ENCODE results near the gene SURF4.

SURF4 gene

DNA sequence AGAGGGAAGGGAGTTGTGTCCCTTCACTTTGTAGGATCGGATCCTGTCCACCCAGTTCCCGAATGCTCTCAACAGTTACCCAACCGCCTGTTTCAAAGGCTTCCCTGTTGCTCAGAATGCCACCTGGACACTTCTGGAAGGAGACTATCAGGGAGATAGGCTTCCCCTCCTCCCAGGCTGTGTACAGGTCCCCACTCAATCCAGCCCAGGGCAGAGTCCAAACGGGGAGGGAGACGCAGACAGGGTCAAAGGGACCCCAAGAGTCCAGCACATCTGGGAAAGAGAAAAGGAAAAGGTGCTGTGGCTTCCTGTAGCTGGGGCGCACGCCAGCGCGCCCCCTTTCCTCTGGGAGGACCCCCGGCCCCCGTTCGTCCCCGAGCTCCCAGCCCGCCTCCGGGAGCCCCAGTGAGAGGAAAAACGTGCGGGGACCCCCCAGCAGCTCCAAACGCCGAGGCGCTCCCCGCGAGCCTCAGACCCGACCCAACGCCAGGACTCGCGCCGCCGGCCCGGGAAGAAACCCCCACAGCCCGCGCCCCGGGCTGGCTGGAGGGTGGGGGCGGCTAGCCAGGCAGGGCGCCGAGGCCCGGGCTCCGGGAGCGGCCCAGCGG, 640 bp downstream of the SURF4 start:
- no peak for DNase-seq (ENCODE audit: low read depth in 2 of 2)

- no peak for DNase-seq (ENCODE audit: low read depth in 2 of 2)
These were observed 1.2 kb downstream of the SURF4 start for GRCh38 chr9:133374612-133375115.

DNA sequence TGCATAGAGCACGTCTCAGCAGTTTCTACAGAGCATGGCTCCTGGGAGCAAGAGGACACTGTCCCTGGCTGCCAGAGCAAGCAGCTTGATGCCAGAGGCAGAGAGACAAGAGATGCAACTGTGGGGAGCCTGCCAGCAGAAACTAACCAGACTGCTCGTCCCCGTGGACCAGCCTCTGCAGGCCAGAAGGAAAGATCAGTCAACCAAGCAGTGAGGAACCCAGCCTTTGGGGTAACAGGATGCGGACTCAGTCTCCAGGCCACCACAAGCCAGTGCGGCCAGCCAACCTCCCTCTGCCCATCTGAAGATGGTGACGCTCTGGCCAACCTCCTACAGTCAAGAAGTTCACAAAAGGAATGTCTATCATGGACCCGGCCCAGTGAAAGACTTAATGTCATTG, 3.7 kb downstream of the SURF4 start:
- DNase-seq (ENCODE audit: low read depth in 2 of 2): no peak

- DNase-seq (ENCODE audit: low read depth in 2 of 2): peak in 1 of 2 donors; percentile 44
These were observed 4.6 kb downstream of the SURF4 start for GRCh38 chr9:133371261-133371711.

GRCh38 chr9:133370685-133371084, 5.2 kb downstream of the SURF4 start:
- no peak for DNase-seq (ENCODE audit: low read depth in 2 of 2)

DNA sequence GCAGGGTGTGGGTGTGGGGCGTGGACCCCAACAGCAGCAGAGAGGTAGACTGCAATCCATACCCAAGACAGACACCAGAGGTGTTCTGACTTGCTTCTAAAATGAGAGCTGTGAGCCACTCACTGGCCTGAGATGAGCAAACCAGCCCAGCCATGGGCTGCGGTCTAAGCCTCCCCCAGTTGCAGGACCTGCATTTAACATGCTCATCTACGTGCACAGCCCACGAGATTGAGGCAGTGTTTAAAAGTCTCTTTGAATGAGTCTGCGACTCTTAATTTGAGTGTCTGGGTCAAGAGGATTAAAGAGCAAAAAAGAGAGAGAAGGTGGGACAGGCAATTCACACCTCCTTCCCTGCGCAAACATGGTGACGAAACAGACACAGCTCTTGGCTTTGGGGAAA, 5.9 kb downstream of the SURF4 start:
- no peak for DNase-seq (ENCODE audit: low read depth in 2 of 2)

DNA sequence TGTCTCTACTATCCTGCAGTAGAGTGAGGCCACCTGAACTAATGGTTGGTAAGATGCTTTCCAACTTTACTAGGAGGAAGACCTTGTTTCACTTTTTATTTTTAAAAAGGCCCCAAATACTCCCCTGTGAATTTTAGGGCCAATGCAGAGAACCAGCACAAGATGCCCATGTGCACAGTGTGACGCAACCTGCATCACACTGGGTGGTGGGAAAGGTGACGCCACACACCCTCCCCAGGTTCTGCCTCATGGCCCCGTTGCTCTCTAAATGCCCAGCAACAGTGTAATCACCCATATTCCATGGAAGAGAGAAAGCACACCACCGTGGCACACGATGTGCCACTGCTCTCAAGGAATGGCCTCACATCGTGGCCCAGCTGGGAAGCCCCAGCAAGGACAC, 6.4 kb downstream of the SURF4 start:
- no peak for DNase-seq (ENCODE audit: low read depth in 2 of 2)

GRCh38 chr9:133368249-133368881, 7.5 kb downstream of the SURF4 start:
- DNase-seq (ENCODE audit: low read depth in 2 of 2): no peak

DNA sequence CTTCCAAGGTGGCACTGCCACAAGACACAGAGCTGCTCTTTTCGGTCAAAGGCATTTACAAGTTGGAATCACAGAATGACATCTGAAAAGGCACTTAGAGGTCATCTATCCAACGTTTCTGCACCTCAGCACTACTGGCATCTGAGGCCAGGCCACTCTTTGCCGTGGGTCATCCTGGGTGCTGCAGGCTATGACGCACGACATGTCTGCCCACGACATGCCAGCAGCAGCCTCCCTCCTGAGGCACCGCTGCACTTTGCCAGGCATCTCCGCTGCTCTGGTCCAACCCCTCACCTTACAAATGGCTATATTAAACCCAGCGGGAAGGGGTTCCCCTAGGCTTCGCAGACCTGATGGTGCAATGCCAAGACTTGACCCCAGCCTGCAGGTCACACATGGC, 8.1 kb downstream of the SURF4 start:
- DNase-seq (ENCODE audit: low read depth in 2 of 2): no peak

- no peak for DNase-seq (ENCODE audit: low read depth in 2 of 2)
These were observed 8.6 kb downstream of the SURF4 start for GRCh38 chr9:133367221-133367620.

DNA sequence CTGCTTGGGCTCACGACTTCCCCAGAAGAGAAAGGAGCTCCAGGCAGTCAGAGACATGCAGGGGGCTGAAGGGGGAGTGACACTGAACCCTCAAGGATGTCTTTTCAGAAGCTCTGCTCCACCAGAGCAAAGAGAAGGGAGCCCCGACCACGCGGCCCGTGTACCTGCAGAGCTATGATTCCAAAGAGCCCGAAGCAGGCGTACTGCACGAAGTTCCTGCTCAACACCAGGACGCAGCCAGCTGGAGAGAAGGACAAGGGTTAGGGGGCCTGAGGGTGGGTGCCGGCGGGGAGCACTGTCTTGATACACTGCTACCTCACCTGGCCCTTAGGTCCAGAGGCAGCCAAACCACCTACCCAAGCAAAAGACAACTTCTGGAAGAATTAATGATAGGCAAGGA, 9.4 kb downstream of the SURF4 start:
- no peak for DNase-seq (ENCODE audit: low read depth in 2 of 2)

- DNase-seq (ENCODE audit: low read depth in 2 of 2): no peak
These were observed 13.4 kb downstream of the SURF4 start for GRCh38 chr9:133362359-133363044.

DNA sequence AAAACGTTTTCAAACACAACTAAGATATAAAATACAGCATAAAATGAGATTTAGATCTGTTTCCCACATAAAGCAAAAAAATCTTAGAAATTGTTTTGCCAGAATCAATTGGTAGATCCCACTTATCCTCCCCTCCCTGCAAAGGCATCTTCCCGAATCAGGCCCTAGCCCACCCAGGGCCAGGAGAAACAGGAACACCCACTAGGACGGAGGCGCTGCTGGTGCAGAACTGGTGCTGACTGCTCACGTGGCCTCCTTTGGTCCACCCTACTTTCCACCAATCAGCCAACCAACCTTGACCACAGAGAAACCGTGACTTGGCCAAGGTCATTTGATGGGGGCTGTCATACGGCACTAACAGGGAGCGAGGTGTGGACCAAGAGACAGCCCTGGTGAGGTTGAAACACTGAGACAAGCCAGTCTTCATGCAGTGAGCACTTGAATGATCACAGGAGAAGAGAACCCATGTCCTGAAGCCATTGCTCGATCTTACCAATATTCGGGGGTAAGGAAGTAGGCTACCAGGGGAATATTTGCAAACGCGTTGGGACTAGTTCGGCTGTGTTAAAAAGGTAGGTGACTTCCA, 14.3 kb downstream of the SURF4 start:
- DNase-seq (ENCODE audit: low read depth in 2 of 2): no peak

DNA sequence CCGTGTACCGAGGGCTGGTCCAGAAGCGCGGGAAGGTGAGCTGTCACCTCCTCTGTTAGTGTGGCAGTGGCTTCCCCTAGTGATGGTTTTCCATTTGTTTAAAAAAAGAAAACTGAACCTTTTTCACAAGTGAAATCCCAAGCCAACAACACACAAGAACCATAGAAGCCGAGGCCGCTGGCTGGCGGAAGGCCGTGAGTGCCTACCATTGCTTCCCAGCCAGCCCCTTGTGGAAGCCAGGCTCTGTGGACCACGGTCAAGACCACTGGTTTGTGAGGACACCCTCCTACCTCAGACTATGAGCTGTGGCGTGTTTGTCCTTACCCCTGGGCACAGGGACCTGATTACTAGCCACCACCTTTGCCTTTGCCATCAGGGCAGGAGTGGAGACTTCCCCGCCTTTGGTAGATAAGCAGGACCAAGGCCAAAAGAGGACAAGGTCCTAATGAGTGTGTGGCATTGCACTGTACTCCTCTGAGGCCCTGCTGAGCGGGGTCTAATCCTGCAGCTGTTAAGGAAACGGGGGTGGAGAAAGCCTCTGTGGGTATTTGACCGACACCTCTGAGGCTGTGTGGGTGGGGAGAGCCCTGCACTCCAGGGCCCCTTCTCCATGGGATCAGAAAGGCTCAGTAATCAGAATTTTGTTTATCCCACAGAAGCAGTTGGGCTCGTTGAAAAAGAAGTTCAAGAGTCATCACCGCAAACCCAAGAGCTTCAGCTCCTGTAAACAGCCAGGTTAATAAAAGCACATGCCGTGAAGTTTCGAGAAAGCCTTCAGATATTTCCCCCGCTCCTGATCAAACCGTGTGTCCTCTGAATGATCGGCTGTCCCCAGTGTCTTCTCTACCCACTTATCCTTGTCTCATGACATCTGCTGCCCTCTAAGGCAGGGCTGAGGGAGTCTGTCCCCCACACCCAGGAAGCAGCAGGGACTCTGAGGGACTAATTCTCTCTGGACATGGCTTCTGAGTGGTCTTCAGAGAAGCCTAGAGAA, 15.2 kb downstream of the SURF4 start:
- DNase-seq (ENCODE audit: low read depth in 2 of 2): no peak

DNA sequence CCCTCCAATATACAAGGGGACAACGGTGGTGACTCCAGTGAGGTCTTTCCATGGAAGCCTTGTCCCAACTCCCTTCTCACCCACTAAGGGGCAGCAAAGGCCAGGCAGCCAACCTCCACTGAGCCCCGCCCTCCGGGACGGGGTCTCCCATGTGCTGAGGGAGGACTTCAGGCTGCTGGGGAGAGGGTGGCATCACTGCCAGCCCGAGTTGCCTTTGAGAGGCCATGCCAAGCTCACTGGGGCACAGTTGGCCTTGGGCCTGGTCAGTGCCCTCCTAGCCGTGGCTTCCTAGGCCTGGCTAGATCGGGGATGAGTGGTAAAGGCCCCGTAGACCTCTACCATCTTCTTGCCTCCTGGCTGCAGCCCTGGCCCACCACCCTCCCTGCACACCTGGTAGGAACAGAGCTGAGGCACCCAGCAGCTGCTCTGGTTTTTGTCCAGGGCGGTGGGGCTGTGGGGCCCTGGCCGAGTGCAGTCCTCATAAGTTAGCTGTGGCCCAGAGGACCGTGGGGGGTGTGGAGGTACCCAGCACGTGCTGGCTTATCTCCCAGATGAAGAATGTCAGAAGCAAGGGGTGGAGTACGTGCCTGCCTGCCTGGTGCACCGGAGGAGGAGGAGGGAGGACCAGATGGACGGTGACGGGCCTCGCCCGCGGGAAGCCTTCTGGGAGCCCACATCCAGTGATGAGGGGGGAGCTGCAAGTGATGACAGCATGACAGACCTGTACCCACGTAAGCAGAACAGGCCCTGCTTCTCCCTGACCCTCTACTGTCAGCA, 16.3 kb downstream of the SURF4 start:
- no peak for DNase-seq (ENCODE audit: low read depth in 2 of 2)

GRCh38 chr9:133357656-133358055, 18.2 kb downstream of the SURF4 start:
- no peak for DNase-seq (ENCODE audit: low read depth in 2 of 2)

GRCh38 chr9:133356391-133357091, 19.3 kb downstream of the SURF4 start, which contains the start of the genes SURF1 and SURF2:
Gene SURF1 (minus strand): TSS chr9:133356487. CDS start chr9:133356453, 34 bp downstream.
Gene SURF2 (plus strand): TSS chr9:133356550. CDS start chr9:133356593, 43 bp downstream.
- DNase-seq (ENCODE audit: low read depth in 2 of 2): peak; percentile 63 to 89

- DNase-seq (ENCODE audit: low read depth in 2 of 2): no peak
These were observed 19.9 kb downstream of the SURF4 start for GRCh38 chr9:133355881-133356357.

DNA sequence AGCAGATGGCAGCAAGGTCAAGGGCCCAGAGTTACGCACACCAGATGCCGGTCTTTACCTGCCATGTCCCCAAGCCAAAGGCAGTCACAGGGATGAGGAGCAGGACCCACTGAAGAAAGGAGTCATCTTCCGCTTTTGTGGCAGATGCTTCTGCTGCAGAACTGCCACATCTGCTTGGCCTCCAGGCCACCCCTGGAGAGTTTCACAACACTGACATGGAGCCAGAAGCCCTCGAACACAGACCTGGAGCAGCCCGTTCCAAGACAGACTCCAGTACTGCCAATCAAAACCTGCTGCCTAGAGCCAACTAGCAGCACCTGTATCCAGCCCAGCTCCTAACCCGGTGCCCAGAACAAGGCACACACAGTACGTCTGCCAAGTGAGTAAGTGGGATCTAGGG, 21.1 kb downstream of the SURF4 start:
- no peak for DNase-seq (ENCODE audit: low read depth in 2 of 2)

DNA sequence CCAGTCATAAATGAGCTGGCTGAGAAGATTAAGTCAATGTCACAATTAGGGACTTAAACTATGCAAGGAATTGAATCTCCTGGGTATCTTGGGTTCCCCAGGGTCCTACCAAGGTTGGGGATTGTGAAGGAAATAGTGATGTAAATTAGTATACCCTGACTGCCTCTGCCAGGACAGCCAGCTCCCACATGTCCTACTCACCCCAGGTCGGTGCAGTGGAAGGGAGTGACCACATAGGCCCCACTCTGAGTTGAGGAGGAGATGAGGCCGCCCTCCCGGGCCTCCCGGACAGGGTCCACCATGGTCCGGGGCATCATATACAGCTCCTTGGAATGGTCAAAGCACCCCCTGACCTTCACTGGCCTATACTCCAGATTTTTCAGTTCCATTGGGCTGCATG, 22.3 kb downstream of the SURF4 start:
- DNase-seq (ENCODE audit: low read depth in 2 of 2): no peak

All from stimulated activated CD4-positive, alpha-beta T cell treated with anti-CD3 and anti-CD28 coated beads, Interleukin-1b, Interleukin-23, amount 100 ng/mL, for 1 hour (primary cell).